Hepatocyte (in vitro differentiated cells): ENCODE results near the gene CEP83. TPM values are rescaled to one million over a fixed set of nuclear protein-coding genes. Genes with fewer than 3 reads are reported as not detected.

Source experiments
- DNase-seq: peaks from one replicate; pipeline ENCODE4 v3.0.0-alpha.2; 2016; ENCODE audit warnings: low spot score
- H2AFZ ChIP-seq: fragments of 200-600 bp; sonication (generic); 2 replicates; pipeline ENCODE4 v1.6.0; 2016; ENCODE audit warnings: antibody characterized with exemption, mild to moderate bottlenecking
- H3K27ac ChIP-seq: fragments of 200-600 bp; sonication (generic); 2 replicates; pipeline ENCODE4 v1.5.1; 2016; ENCODE audit warnings: mild to moderate bottlenecking
- H3K27me3 ChIP-seq: fragments of 200-600 bp; sonication (generic); 2 replicates; pipeline ENCODE4 v1.6.1; 2016
- H3K36me3 ChIP-seq: fragments of 200-600 bp; sonication (generic); replicated peaks from 2 replicates; pipeline ENCODE4 v1.5.1; 2016; ENCODE audit warnings: low read depth; ENCODE audit not compliant: insufficient read depth
- H3K4me1 ChIP-seq: fragments of 200-600 bp; sonication (generic); 2 replicates; pipeline ENCODE4 v1.5.1; 2016; ENCODE audit warnings: mild to moderate bottlenecking, moderate library complexity; ENCODE audit not compliant: insufficient read depth
- H3K4me2 ChIP-seq: fragments of 200-600 bp; sonication (generic); 2 replicates; pipeline ENCODE4 v1.6.0; 2016
- H3K4me3 ChIP-seq: fragments of 200-600 bp; sonication (generic); 2 replicates; pipeline ENCODE4 v1.5.1; 2016; ENCODE audit warnings: mild to moderate bottlenecking
- H3K79me2 ChIP-seq: fragments of 200-600 bp; sonication (generic); 2 replicates; pipeline ENCODE4 v1.6.0; 2017; ENCODE audit warnings: mild to moderate bottlenecking
- H3K9me2 ChIP-seq: fragments of 200-600 bp; sonication (generic); replicated peaks from 2 replicates; pipeline ENCODE4 v1.6.0; 2017; ENCODE audit warnings: mild to moderate bottlenecking; ENCODE audit not compliant: insufficient read depth
- H3K9me3 ChIP-seq: fragments of 200-600 bp; sonication (generic); 2 replicates; pipeline ENCODE4 v1.5.1; 2016; ENCODE audit warnings: low read depth, mild to moderate bottlenecking
- H4K20me1 ChIP-seq: fragments of 200-600 bp; sonication (generic); 2 replicates; pipeline ENCODE4 v1.6.0; 2016; ENCODE audit warnings: mild to moderate bottlenecking; ENCODE audit not compliant: insufficient read depth, poor library complexity, severe bottlenecking
- EZH2 ChIP-seq: fragments of 200-600 bp; sonication (generic); IDR thresholded peaks from 2 replicates; pipeline ENCODE4 v1.6.1; 2016; ENCODE audit warnings: antibody characterized with exemption, mild to moderate bottlenecking, borderline replicate concordance
- EZH2phosphoT487 ChIP-seq: fragments of 200-600 bp; sonication (generic); IDR thresholded peaks from one replicate; pipeline ENCODE4 v1.6.1; 2018; ENCODE audit warnings: antibody characterized with exemption, mild to moderate bottlenecking, low read depth, moderate library complexity; ENCODE audit not compliant: unreplicated experiment, severe bottlenecking
- WGBS: methylation state at CpG from one replicate; pipeline ENCODE4 v1.1.6; 2016; ENCODE audit warnings: low lambda C conversion rate; ENCODE audit errors: missing lambda C conversion rate; 5-methylcytosine and 5-hydroxymethylcytosine counted together
- polyA plus RNA-seq: library from polyadenylated mRNA; unstranded; fragments of >200 nt; fragmentation: Nextera tagmentation; extraction: Ambion mirVana; gene quantifications from 2 replicates; pipeline ENCODE4 v1.2.1, GENCODE V29; 2016
- total RNA-seq: library from RNA; depleted of rRNA; stranded (reverse); fragments of >200 nt; gene quantifications from 2 replicates; pipeline ENCODE4 v1.2.3, GENCODE V29; 2014
- TF ChIP-seq, protein P1 (sequence below): fragments of 200-600 bp; sonication (generic); IDR thresholded peaks from 2 replicates; pipeline ENCODE4 v1.5.1; 2016; ENCODE audit warnings: antibody characterized with exemption, mild to moderate bottlenecking; ENCODE audit not compliant: poor library complexity

The CEP83 gene
- total and polyA plus RNA-seq, 2 experiments from 2014 or later = 3.7 to 20.1 TPM

DNA sequence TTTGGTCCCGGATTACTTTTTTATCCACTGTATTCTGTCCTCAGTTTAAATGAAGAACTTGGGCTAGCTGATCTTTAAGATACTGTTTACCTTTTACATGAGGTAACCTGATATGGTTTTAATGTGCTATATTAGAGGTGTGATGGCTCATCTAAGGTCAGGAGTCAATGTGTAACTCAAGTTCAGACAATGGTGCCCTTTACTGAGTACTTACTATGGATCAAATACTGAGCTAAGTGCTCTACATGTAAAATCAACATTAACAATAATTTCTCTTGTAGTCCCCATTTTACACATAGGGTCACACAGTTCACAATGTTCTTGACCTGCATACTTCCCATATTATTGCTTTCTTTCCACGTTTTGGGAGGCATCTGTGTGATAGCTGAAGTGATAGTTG is 79.2 kb downstream of the CEP83 start:
- no peak overlapping the region for H3K4me2 ChIP-seq
- no peak overlapping the region for H3K27ac ChIP-seq
- no peak for TF ChIP-seq EZH2
- no peak overlapping the region for H2AFZ ChIP-seq
- no peaks in the 10 kb centered on the region for H3K9me2 ChIP-seq
- no peaks in the 10 kb centered on the region for H4K20me1 ChIP-seq
- WGBS = 78% methylated on average over 2 of the region's 2 CpGs
- no peaks in the 10 kb centered on the region for H3K79me2 ChIP-seq
- no peak overlapping the region for H3K4me3 ChIP-seq
- H3K27me3 ChIP-seq = no peaks in the 10 kb centered on the region
- H3K9me3 ChIP-seq = no peaks in the 10 kb centered on the region
- no peaks in the 10 kb centered on the region for H3K36me3 ChIP-seq
- no peak for DNase-seq
- H3K4me1 ChIP-seq = no peaks in the 10 kb centered on the region

- Histone ChIP-seq H3K27ac (no peak overlapping the region), H3K9me3 (no peaks in the 10 kb centered on the region), H3K27me3 (no peaks in the 10 kb centered on the region), H3K9me2 (no peaks in the 10 kb centered on the region), H3K4me1 (no peaks in the 10 kb centered on the region), H4K20me1 (no peaks in the 10 kb centered on the region), H3K4me2 (no peak overlapping the region), H3K79me2 (no peaks in the 10 kb centered on the region), H2AFZ (no peak overlapping the region), H3K36me3 (no peaks in the 10 kb centered on the region), H3K4me3 (no peak overlapping the region)
- no peak for TF ChIP-seq EZH2phosphoT487
- no peak for TF ChIP-seq EZH2
- TF ChIP-seq, protein P1, sequence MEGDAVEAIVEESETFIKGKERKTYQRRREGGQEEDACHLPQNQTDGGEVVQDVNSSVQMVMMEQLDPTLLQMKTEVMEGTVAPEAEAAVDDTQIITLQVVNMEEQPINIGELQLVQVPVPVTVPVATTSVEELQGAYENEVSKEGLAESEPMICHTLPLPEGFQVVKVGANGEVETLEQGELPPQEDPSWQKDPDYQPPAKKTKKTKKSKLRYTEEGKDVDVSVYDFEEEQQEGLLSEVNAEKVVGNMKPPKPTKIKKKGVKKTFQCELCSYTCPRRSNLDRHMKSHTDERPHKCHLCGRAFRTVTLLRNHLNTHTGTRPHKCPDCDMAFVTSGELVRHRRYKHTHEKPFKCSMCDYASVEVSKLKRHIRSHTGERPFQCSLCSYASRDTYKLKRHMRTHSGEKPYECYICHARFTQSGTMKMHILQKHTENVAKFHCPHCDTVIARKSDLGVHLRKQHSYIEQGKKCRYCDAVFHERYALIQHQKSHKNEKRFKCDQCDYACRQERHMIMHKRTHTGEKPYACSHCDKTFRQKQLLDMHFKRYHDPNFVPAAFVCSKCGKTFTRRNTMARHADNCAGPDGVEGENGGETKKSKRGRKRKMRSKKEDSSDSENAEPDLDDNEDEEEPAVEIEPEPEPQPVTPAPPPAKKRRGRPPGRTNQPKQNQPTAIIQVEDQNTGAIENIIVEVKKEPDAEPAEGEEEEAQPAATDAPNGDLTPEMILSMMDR = no peak
- DNase-seq = no peak
- 83% methylated on average over 3 of the region's 3 CpGs for WGBS
Measured at GRCh38 chr12:94379479-94380113, 80.1 kb downstream of the CEP83 start.

GRCh38 chr12:94377599-94377998 is 82.1 kb downstream of the CEP83 start:
- WGBS = 98% methylated on average over 2 of the region's 2 CpGs
- no peaks in the 10 kb centered on the region for H3K9me3 ChIP-seq
- no peaks in the 10 kb centered on the region for H3K9me2 ChIP-seq
- no peak overlapping the region for H3K4me3 ChIP-seq
- no peak overlapping the region for H3K4me2 ChIP-seq
- H3K27ac ChIP-seq = no peak overlapping the region
- no peaks in the 10 kb centered on the region for H3K27me3 ChIP-seq
- no peak overlapping the region for H2AFZ ChIP-seq
- H3K4me1 ChIP-seq = no peaks in the 10 kb centered on the region
- no peaks in the 10 kb centered on the region for H4K20me1 ChIP-seq
- TF ChIP-seq EZH2phosphoT487 (no peak), EZH2 (no peak)
- TF ChIP-seq, protein P1 = no peak
- DNase-seq = no peak
- no peaks in the 10 kb centered on the region for H3K36me3 ChIP-seq
- no peaks in the 10 kb centered on the region for H3K79me2 ChIP-seq

GRCh38 chr12:94374124-94374523 is 85.5 kb downstream of the CEP83 start:
- Histone ChIP-seq H3K27ac (no peak overlapping the region), H4K20me1 (no peaks in the 10 kb centered on the region), H3K9me2 (no peaks in the 10 kb centered on the region), H3K9me3 (no peaks in the 10 kb centered on the region), H3K79me2 (no peaks in the 10 kb centered on the region), H3K4me3 (no peak overlapping the region), H2AFZ (no peak overlapping the region), H3K27me3 (no peaks in the 10 kb centered on the region), H3K36me3 (no peaks in the 10 kb centered on the region), H3K4me2 (no peak overlapping the region), H3K4me1 (no peaks in the 10 kb centered on the region)
- TF ChIP-seq EZH2phosphoT487 = no peak
- TF ChIP-seq EZH2 = no peak
- TF ChIP-seq, protein P1 = no peak
- WGBS = 94% methylated on average over 2 of the region's 2 CpGs
- no peak for DNase-seq
